Body of pancreas (tissue), 4 donors: ENCODE results near the gene RARS2. TPM values are rescaled to one million over a fixed set of nuclear protein-coding genes. Genes with fewer than 3 reads are reported as not detected.

Experiments used
- ATAC-seq: fragments of 150-250 bp; one replicate; pipeline ENCODE4 v1.9.1; 2016
- DNase-seq, 4 donors: peaks; one replicate each; pipeline ENCODE4 v3.0.0-alpha.2; 2019
- H3K27ac ChIP-seq, 4 donors: fragments of 200-600 bp; sonication (generic); 1 replicate in 3 of 4; 2 replicates in 1 of 4; pipeline versions ENCODE4 v1.5.1 to v1.6.1; 2016 to 2019; ENCODE audit warnings: mild to moderate bottlenecking in 1 of 4, mixed read lengths in 1 of 4, moderate library complexity in 1 of 4
- H3K27me3 ChIP-seq, 2 donors: fragments of 200-600 bp; sonication (generic); one replicate each; pipeline ENCODE4 v1.6.0; 2016; ENCODE audit warnings: mild to moderate bottlenecking in 1 of 2
- H3K36me3 ChIP-seq, 2 donors: fragments of 200-600 bp; sonication (generic); replicated peaks in 1 of 2; 2 replicates each; pipeline ENCODE4 v1.5.1; 2016; ENCODE audit warnings: low read depth in 2 of 2; ENCODE audit not compliant: insufficient read depth in 1 of 2
- H3K4me1 ChIP-seq: fragments of 200-600 bp; sonication (generic); one replicate; pipeline ENCODE4 v1.6.0; 2016
- H3K4me3 ChIP-seq, 2 donors: fragments of 200-600 bp; sonication (generic); 1 replicate in 1 of 2; 2 replicates in 1 of 2; pipeline ENCODE4 v1.5.1; 2016 to 2019
- H3K9me3 ChIP-seq, 3 donors: fragments of 200-600 bp; sonication (generic); 1 replicate in 2 of 3; 2 replicates in 1 of 3; pipeline ENCODE4 v1.5.1; 2016
- POLR2A ChIP-seq, 3 donors: fragments of 450-650 bp; IDR thresholded peaks; one replicate each; pipeline ENCODE4 v1.6.1; 2016; ENCODE audit warnings: antibody characterized with exemption in 3 of 3, mild to moderate bottlenecking in 2 of 3
- WGBS, 2 donors: methylation state at CpG; one replicate each; pipeline ENCODE4 v1.1.5; 2017; 5-methylcytosine and 5-hydroxymethylcytosine counted together
- intact Hi-C: fragments of 100-400 bp; cut with DNase I; formaldehyde crosslinking; loops from one replicate; pipeline ENCODE4 v1.15.1; 2023
- total RNA-seq, 2 donors: library from RNA; depleted of rRNA; stranded (reverse); fragments of >200 nt; gene quantifications; one replicate each; pipeline ENCODE4 v1.1.0, GENCODE V29; 2016
- TF ChIP-seq, protein P1 (sequence below), 7 experiments: fragments of 450-650 bp in 4 of 7; fragments of 200-600 bp in 3 of 7; sonication (generic) in 3 of 7; IDR thresholded peaks; one replicate each; pipeline ENCODE4 v1.5.1; 2016 to 2019; ENCODE audit warnings: antibody characterized with exemption in 7 of 7

RARS2 gene
- total RNA-seq, 2 donors from 2014 or later, result 7.3 to 15.8 TPM

DNA sequence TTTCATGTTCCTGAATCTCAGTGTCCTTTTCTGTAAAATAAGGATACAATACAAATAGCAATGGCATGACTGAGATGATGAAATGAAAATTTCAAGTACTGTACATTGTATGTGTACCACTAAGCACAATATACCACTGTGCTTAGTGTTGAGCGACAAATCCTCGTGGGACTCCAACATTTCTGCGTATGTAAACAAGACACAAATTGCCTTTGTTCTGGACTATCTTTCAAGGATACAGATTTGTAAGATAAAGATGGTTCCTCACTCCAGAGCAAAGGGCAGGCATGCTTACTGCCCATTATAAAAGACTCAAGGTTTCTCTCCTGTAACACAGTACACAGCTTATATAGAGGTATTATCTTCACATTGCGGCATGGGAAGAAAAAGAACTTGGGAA is 6.0 kb downstream of the RARS2 start:
- intact Hi-C loops, result no loop called here
- ATAC-seq (no peak), DNase-seq (no peak)
- TF ChIP-seq, protein P1, sequence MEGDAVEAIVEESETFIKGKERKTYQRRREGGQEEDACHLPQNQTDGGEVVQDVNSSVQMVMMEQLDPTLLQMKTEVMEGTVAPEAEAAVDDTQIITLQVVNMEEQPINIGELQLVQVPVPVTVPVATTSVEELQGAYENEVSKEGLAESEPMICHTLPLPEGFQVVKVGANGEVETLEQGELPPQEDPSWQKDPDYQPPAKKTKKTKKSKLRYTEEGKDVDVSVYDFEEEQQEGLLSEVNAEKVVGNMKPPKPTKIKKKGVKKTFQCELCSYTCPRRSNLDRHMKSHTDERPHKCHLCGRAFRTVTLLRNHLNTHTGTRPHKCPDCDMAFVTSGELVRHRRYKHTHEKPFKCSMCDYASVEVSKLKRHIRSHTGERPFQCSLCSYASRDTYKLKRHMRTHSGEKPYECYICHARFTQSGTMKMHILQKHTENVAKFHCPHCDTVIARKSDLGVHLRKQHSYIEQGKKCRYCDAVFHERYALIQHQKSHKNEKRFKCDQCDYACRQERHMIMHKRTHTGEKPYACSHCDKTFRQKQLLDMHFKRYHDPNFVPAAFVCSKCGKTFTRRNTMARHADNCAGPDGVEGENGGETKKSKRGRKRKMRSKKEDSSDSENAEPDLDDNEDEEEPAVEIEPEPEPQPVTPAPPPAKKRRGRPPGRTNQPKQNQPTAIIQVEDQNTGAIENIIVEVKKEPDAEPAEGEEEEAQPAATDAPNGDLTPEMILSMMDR (IDR thresholded peaks at IDR 0.05), result no peak
- TF ChIP-seq POLR2A (IDR thresholded peaks at IDR 0.05), result no peak
- no peak overlapping the region for H3K4me3 ChIP-seq
- 59 to 78% methylated on average over 4 of the region's 4 CpGs for WGBS, 2 donors
- H3K4me1 ChIP-seq, result peaks cover 26% of the 10 kb centered on the region
- no peaks in the 10 kb centered on the region for H3K9me3 ChIP-seq
- no peaks in the 10 kb centered on the region for H3K36me3 ChIP-seq
- no peak overlapping the region for H3K27ac ChIP-seq
- H3K27me3 ChIP-seq, result no peaks in the 10 kb centered on the region

DNA sequence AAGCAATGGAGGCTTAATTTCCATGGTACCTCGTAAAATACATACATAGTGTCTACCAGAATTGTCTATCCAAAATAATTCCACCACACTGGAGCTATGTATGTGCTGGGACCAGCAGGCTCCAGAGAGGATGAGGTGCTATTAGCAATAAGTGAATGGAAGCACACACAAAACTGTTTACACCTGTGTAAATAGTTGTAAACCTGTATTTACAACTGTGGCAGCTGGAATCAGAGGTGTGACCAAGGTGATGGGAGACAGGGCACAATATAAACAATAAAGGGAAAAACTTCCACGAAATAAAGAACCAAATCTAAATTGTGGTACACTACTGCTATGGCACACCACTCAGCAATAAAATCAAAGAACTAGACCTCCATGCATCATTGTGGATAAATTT is 14.4 kb downstream of the RARS2 start:
- no peak overlapping the region for H3K27ac ChIP-seq
- no peak for TF ChIP-seq POLR2A (IDR thresholded peaks at IDR 0.05)
- TF ChIP-seq, protein P1 (IDR thresholded peaks at IDR 0.05), result no peak
- H3K36me3 ChIP-seq, result no peaks in the 10 kb centered on the region
- intact Hi-C loops, result no loop called here
- 69 to 75% methylated on average over 2 of the region's 2 CpGs for WGBS, 2 donors
- H3K4me1 ChIP-seq, result peaks cover 6% of the 10 kb centered on the region
- DNase-seq (no peak), ATAC-seq (no peak)
- no peaks in the 10 kb centered on the region for H3K27me3 ChIP-seq
- H3K9me3 ChIP-seq, result no peaks in the 10 kb centered on the region
- H3K4me3 ChIP-seq, result no peak overlapping the region

DNA sequence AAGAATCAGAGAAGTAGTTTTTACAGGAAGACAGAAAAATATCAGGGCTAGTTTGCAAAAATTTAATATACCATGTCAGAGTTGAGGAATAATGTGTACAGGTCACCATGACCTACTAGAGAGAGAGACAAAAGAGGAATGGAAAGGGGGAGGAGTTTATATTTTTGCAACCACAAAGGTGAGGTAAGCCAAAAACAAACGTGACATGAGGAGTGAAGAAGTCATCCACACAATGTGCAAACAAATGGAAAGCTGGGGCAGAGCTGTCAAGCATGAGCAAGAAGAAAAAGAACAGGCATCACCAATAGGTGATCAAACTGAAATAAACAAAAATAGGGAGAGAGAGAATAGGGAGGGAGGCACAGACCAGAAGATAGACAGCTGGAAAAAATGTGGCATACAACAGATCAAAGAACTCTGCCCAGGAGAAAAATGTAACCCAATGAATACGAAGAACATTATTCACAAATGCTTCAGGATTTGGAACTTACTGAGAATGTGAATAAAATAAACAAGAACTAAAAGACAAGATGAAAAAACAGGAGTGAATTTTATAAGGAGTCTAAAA is 15.5 kb downstream of the RARS2 start:
- peaks cover 6% of the 10 kb centered on the region for H3K4me1 ChIP-seq
- H3K9me3 ChIP-seq, result no peaks in the 10 kb centered on the region
- 43 to 52% methylated on average over 2 of the region's 2 CpGs for WGBS, 2 donors
- H3K4me3 ChIP-seq, result no peak overlapping the region
- TF ChIP-seq POLR2A (IDR thresholded peaks at IDR 0.05), result no peak
- TF ChIP-seq, protein P1 (IDR thresholded peaks at IDR 0.05), result no peak
- intact Hi-C loops, result no loop called here
- no peaks in the 10 kb centered on the region for H3K27me3 ChIP-seq
- H3K27ac ChIP-seq, result no peak overlapping the region
- H3K36me3 ChIP-seq, result no peaks in the 10 kb centered on the region
- DNase-seq (no peak), ATAC-seq (no peak)

DNA sequence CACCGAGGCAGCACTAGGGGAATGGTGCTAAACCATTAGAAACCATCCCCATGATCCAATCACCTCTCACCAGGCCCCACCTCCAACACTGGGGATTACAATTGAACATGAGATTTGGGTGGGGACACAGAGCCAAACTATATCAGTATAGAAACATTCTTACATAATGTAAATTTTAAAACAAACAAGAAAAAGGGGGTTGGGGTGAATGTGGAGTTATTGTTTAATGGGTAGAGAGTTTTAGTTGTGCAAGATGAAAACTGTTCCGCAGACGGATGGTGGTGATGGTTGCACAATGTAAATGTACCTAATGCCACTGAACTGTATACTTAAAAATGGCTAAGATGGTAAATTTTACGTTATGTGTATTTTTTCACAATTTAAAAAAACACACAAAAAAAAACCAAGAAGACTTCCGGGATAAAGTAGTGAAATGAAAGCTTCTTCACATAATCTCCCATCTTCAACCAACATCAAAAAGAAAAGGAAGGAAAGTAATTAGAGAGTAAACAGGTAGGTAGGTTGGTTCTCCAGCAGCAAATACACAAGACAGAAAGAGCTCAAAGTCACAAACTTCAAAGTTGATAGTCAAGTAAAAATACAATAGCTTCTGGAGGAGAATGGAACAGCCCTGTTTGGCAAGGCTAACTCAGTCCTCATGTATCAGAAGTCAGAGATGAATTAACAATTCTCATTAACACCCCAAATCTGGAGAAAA is 16.3 kb downstream of the RARS2 start:
- Histone ChIP-seq H3K4me1 (peaks cover 6% of the 10 kb centered on the region), H3K9me3 (no peaks in the 10 kb centered on the region), H3K36me3 (no peaks in the 10 kb centered on the region), H3K27ac (no peak overlapping the region), H3K4me3 (no peak overlapping the region), H3K27me3 (no peaks in the 10 kb centered on the region)
- TF ChIP-seq, protein P1 (IDR thresholded peaks at IDR 0.05), result no peak
- TF ChIP-seq POLR2A (IDR thresholded peaks at IDR 0.05), result no peak
- DNase-seq, result no peak
- WGBS, 2 donors, result 92 to 95% methylated on average over 5 of the region's 5 CpGs
- ATAC-seq, result no peak
- intact Hi-C loops, result no loop called here

DNA sequence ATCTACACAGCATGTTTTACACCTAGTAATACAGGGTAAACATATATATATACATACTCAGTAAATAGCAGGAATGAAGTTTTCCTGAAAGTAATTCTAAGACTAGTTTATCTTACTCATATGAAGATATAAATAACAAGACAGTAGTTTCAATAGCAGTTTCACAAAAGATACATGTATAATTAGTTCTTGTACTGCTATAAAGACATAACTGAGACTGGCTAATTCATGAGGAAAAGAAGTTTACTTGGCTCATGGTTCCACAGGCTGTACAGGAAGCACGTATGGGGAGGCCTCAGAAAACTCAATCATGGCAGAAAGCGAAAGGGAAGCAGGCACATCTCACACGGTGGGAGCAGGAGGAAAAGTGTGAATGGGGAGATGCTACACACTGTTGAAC is 16.9 kb downstream of the RARS2 start:
- H3K27me3 ChIP-seq, result no peaks in the 10 kb centered on the region
- WGBS, 2 donors, result 96 to 97% methylated on average over 3 of the region's 3 CpGs
- intact Hi-C loops, result no loop called here

More for the DNA sequence above, 16.9 kb downstream of the RARS2 start:
- Histone ChIP-seq H3K36me3 (no peaks in the 10 kb centered on the region), H3K27ac (no peak overlapping the region), H3K9me3 (no peaks in the 10 kb centered on the region), H3K4me1 (peaks cover 6% of the 10 kb centered on the region), H3K4me3 (no peak overlapping the region)
- DNase-seq (no peak), ATAC-seq (no peak)
- TF ChIP-seq POLR2A (IDR thresholded peaks at IDR 0.05), result no peak
- TF ChIP-seq, protein P1 (IDR thresholded peaks at IDR 0.05), result no peak
